ENCODE measurements around the gene OR10G7.
"Not testable (repeated sequence)": the region's sequence is repeated elsewhere in the genome, so short reads cannot be mapped to it uniquely, and the experiment has no call there.

Gene OR10G7

GRCh38 chr11:124043420-124043819 lies 2.3 kb upstream of the OR10G7 start:
- DNase-seq (ENCODE audit: extremely low read depth in 1 of 2, low read depth in 1 of 2) = no peak

GRCh38 chr11:124039557-124039956 lies 1.6 kb downstream of the OR10G7 start:
- no peak for DNase-seq (ENCODE audit: extremely low read depth in 1 of 2, low read depth in 1 of 2)

GRCh38 chr11:124036666-124037065 lies 4.5 kb downstream of the OR10G7 start:
- no peak for DNase-seq (ENCODE audit: extremely low read depth in 1 of 2, low read depth in 1 of 2)

- DNase-seq (ENCODE audit: extremely low read depth in 1 of 2, low read depth in 1 of 2) = no peak
These were observed 14.6 kb downstream of the OR10G7 start, which contains the start of gene OR10G8 for GRCh38 chr11:124026498-124026897. TSS of gene OR10G8 (plus strand) at chr11:124026798. CDS start at chr11:124029623, 2,825 bp downstream.

GRCh38 chr11:124015837-124016236 lies 25.3 kb downstream of the OR10G7 start:
- DNase-seq (ENCODE audit: extremely low read depth in 1 of 2, low read depth in 1 of 2) = not testable (repeated sequence)

GRCh38 chr11:124012697-124013096 lies 28.4 kb downstream of the OR10G7 start, which contains the start of gene OR10G4:
TSS of gene OR10G4 (plus strand) at chr11:124012997. CDS start at chr11:124015575, 2,578 bp downstream.
- no peak for DNase-seq (ENCODE audit: extremely low read depth in 1 of 2, low read depth in 1 of 2)

GRCh38 chr11:123995119-123995518 lies 46.0 kb downstream of the OR10G7 start, which contains the start of gene OR10G6:
TSS of gene OR10G6 (minus strand) at chr11:123995161. CDS start at chr11:123995161, 0 bp downstream.
- no peak for DNase-seq (ENCODE audit: extremely low read depth in 1 of 2, low read depth in 1 of 2)

Data from activated CD8-positive, alpha-beta memory T cell treated with anti-CD3 and anti-CD28 coated beads for 1 hour (primary cell).